Mucosa of gallbladder (tissue), 1 donor: ENCODE results near the gene ZHX3. TPM values are rescaled to one million over a fixed set of nuclear protein-coding genes. Genes with fewer than 3 reads are reported as not detected.
A peak's percentile ranks its signal among the peaks of the same experiment; 100 is the strongest.

Experiments
- DNase-seq: peaks from one replicate; pipeline ENCODE4 v3.0.0-alpha.2; 2020; ENCODE audit warnings: low spot score
- total RNA-seq: library from RNA; stranded (reverse); gene quantifications from one replicate; pipeline ENCODE4 v1.2.1, GENCODE V29; 2021
- donor health status: DM: no; HTN: no; CAD: no.

The ZHX3 gene
- total RNA-seq, 1 donor from 2014 or later: 47.3 TPM

- DNase-seq: no peak
Measured at GRCh38 chr20:41196653-41197225, 120.8 kb downstream of the ZHX3 start.

- no peak for DNase-seq
Measured at GRCh38 chr20:41192575-41192974, 125.0 kb downstream of the ZHX3 start.

GRCh38 chr20:41191562-41192500, 125.7 kb downstream of the ZHX3 start:
- peak; percentile 4 for DNase-seq

- DNase-seq: no peak
Measured at GRCh38 chr20:41187668-41188067, 129.9 kb downstream of the ZHX3 start.

GRCh38 chr20:41185013-41185757, 132.3 kb downstream of the ZHX3 start:
- DNase-seq: peak; percentile 6

GRCh38 chr20:41183831-41184230, 133.7 kb downstream of the ZHX3 start:
- DNase-seq: peak; percentile 6

- DNase-seq: peak; percentile 7
Measured at GRCh38 chr20:41183391-41183790, 134.1 kb downstream of the ZHX3 start.

GRCh38 chr20:41182296-41183212, 135.0 kb downstream of the ZHX3 start:
- DNase-seq: no peak

GRCh38 chr20:41181567-41181966, 136.0 kb downstream of the ZHX3 start:
- DNase-seq: no peak

- no peak for DNase-seq
Measured at GRCh38 chr20:41180599-41181333, 136.8 kb downstream of the ZHX3 start.

- no peak for DNase-seq
Measured at GRCh38 chr20:41179961-41180360, 137.6 kb downstream of the ZHX3 start.

- DNase-seq: no peak
Measured at GRCh38 chr20:41178904-41179432, 138.6 kb downstream of the ZHX3 start.

- no peak for DNase-seq
Measured at GRCh38 chr20:41178495-41178894, 139.0 kb downstream of the ZHX3 start.

- DNase-seq: peak; percentile 52
Measured at GRCh38 chr20:41177636-41178035, 139.9 kb downstream of the ZHX3 start.

GRCh38 chr20:41176711-41177552, 140.6 kb downstream of the ZHX3 start:
- no peak for DNase-seq

GRCh38 chr20:41175727-41176330, 141.7 kb downstream of the ZHX3 start:
- DNase-seq: no peak

- no peak for DNase-seq
Measured at GRCh38 chr20:41175201-41175651, 142.3 kb downstream of the ZHX3 start.

GRCh38 chr20:41174782-41175181, 142.7 kb downstream of the ZHX3 start:
- DNase-seq: no peak

GRCh38 chr20:41174373-41174772, 143.2 kb downstream of the ZHX3 start:
- no peak for DNase-seq
